Ishikawa (cell line): Measurements from ENCODE around the gene PNMA8A.

Source experiments
- CREB1 ChIP-seq: IDR thresholded peaks from 2 replicates; pipeline ENCODE4 v1.6.1; 2012; ENCODE audit warnings: low read depth
- EGR1 ChIP-seq: IDR thresholded peaks from 2 replicates; pipeline ENCODE4 v1.6.1; 2012
- EP300 ChIP-seq: IDR thresholded peaks from 2 replicates; pipeline ENCODE4 v1.6.1; 2012; ENCODE audit warnings: borderline replicate concordance
- MAX ChIP-seq: IDR thresholded peaks from 2 replicates; pipeline ENCODE4 v1.6.1; 2012
- RAD21 ChIP-seq: IDR thresholded peaks from 2 replicates; pipeline ENCODE4 v1.6.1; 2012; ENCODE audit warnings: low read depth
- REST ChIP-seq: IDR thresholded peaks from 2 replicates; pipeline ENCODE4 v1.6.1; 2012; ENCODE audit warnings: low read depth, mild to moderate bottlenecking
- TAF1 ChIP-seq: IDR thresholded peaks from 2 replicates; pipeline ENCODE4 v1.6.1; 2012; ENCODE audit warnings: low read depth, mild to moderate bottlenecking
- TCF12 ChIP-seq: IDR thresholded peaks from 2 replicates; pipeline ENCODE4 v1.6.1; 2012; ENCODE audit warnings: low read depth
- TEAD4 ChIP-seq: IDR thresholded peaks from 2 replicates; pipeline ENCODE4 v1.6.1; 2012
- ZBTB7A ChIP-seq: IDR thresholded peaks from 2 replicates; pipeline ENCODE4 v1.6.1; 2012; ENCODE audit warnings: low read depth

- TF ChIP-seq RAD21 (peak; percentile 57), TCF12 (no peak), MAX (no peak), TEAD4 (no peak), CREB1 (no peak), REST (no peak), EGR1 (no peak), EP300 (no peak), ZBTB7A (no peak), TAF1 (no peak)
Measured at GRCh38 chr19:46515879-46516350, 44.6 kb upstream of the PNMA8A start.
